Measurements from ENCODE around the gene NR4A3.

The NR4A3 gene

DNA sequence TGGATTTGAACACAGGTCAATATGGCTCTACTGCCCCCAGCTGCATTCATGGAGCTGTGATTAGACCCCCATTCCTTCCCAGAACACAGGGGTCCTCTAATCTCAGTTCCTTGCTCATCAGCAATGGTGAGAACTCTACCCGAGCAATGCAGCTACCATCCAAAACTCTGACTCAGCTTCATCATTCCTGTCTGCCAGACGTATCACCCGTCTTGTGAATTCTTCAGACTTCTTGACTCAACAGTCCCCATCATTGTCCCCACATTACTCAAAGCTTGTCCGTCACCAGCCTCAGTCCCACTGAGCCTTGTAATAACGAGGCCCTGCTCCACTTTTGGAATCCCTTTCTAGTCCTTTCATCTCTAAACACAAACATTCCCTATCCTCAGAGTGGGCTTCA is 48.4 kb downstream of the NR4A3 start:
- POLR2A ChIA-PET: no interaction called here

GRCh38 chr9:99873531-99873930 is 51.8 kb downstream of the NR4A3 start:
- TF ChIP-seq CTCF (IDR thresholded peaks at IDR 0.05; ENCODE audit: insufficient read depth, low read length, missing control alignments): no peak
- DNase-seq (ENCODE audit: low read depth, low spot score): peak; percentile 19
- H3K4me3 ChIP-seq (ENCODE audit: low read depth, low read length): no peak overlapping the region
- CTCF ChIA-PET: no interaction called here
- POLR2A ChIA-PET: interaction anchor here (0.8 kb wide), 1 partner anchor 34 kb away, joined by 3 read pairs; no protein-coding TSS in a partner anchor

More for the DNA sequence above, 48.4 kb downstream of the NR4A3 start:
- no peak for TF ChIP-seq CTCF (IDR thresholded peaks at IDR 0.05; ENCODE audit: insufficient read depth, low read length, missing control alignments)
- H3K4me3 ChIP-seq (ENCODE audit: low read depth, low read length): no peak overlapping the region
- peak; percentile 19 for DNase-seq (ENCODE audit: low read depth, low spot score)
- CTCF ChIA-PET: interaction anchor here (1.4 kb wide), 1 partner anchor 9 kb away, joined by 3 read pairs; no protein-coding TSS in a partner anchor

- TF ChIP-seq CTCF (IDR thresholded peaks at IDR 0.05; ENCODE audit: insufficient read depth, low read length, missing control alignments): no peak
- ChIA-PET POLR2A (interaction anchor here (0.8 kb wide), 1 partner anchor 33 kb away, joined by 3 read pairs; no protein-coding TSS in a partner anchor), CTCF (interaction anchor here (1.7 kb wide), 1 partner anchor 14 kb away, joined by 3 read pairs; no protein-coding TSS in a partner anchor)
- no peak overlapping the region for H3K4me3 ChIP-seq (ENCODE audit: low read depth, low read length)
- DNase-seq (ENCODE audit: low read depth, low spot score): no peak
These were observed 52.4 kb downstream of the NR4A3 start for GRCh38 chr9:99873943-99874584.

- no peak for DNase-seq (ENCODE audit: low read depth, low spot score)
- POLR2A ChIA-PET: no interaction called here
- H3K4me3 ChIP-seq (ENCODE audit: low read depth, low read length): no peak overlapping the region
- CTCF ChIA-PET: no interaction called here
- no peak for TF ChIP-seq CTCF (IDR thresholded peaks at IDR 0.05; ENCODE audit: insufficient read depth, low read length, missing control alignments)
These were observed 54.5 kb downstream of the NR4A3 start for GRCh38 chr9:99876190-99876589.

GRCh38 chr9:99878651-99879050 is 57.0 kb downstream of the NR4A3 start:
- ChIA-PET POLR2A (no interaction called here), CTCF (no interaction called here)
- TF ChIP-seq CTCF (IDR thresholded peaks at IDR 0.05; ENCODE audit: insufficient read depth, low read length, missing control alignments): no peak
- no peak for DNase-seq (ENCODE audit: low read depth, low spot score)
- no peak overlapping the region for H3K4me3 ChIP-seq (ENCODE audit: low read depth, low read length)

- no peak for TF ChIP-seq CTCF (IDR thresholded peaks at IDR 0.05; ENCODE audit: insufficient read depth, low read length, missing control alignments)
- CTCF ChIA-PET: no interaction called here
- POLR2A ChIA-PET: no interaction called here
- DNase-seq (ENCODE audit: low read depth, low spot score): no peak
- H3K4me3 ChIP-seq (ENCODE audit: low read depth, low read length): no peak overlapping the region
These were observed 60.1 kb downstream of the NR4A3 start for GRCh38 chr9:99881769-99882168.

Data from AG04449 (cell line).